Right renal pelvis (tissue), 4 donors: ENCODE data around the gene SARNP. TPM values are rescaled to one million over a fixed set of nuclear protein-coding genes. Genes with fewer than 3 reads are reported as not detected.
"Not testable (repeated sequence)": the region's sequence is repeated elsewhere in the genome, so short reads cannot be mapped to it uniquely, and the experiment has no call there.

Experiments
- DNase-seq, 4 donors: peaks; one replicate each; pipeline ENCODE4 v3.0.0-alpha.2; 2013; ENCODE audit warnings: low read depth in 4 of 4, low spot score in 3 of 4, missing footprints in 1 of 4
- polyA plus RNA-seq, 4 donors: library from polyadenylated mRNA; unstranded; fragments of 120-200 nt; gene quantifications; one replicate each; pipeline ENCODE4 v1.2.1, GENCODE V29; 2013; ENCODE audit not compliant: insufficient read length in 4 of 4

Gene SARNP
- polyA plus RNA-seq, 4 donors = 115 to 128 (median 124) TPM

DNA sequence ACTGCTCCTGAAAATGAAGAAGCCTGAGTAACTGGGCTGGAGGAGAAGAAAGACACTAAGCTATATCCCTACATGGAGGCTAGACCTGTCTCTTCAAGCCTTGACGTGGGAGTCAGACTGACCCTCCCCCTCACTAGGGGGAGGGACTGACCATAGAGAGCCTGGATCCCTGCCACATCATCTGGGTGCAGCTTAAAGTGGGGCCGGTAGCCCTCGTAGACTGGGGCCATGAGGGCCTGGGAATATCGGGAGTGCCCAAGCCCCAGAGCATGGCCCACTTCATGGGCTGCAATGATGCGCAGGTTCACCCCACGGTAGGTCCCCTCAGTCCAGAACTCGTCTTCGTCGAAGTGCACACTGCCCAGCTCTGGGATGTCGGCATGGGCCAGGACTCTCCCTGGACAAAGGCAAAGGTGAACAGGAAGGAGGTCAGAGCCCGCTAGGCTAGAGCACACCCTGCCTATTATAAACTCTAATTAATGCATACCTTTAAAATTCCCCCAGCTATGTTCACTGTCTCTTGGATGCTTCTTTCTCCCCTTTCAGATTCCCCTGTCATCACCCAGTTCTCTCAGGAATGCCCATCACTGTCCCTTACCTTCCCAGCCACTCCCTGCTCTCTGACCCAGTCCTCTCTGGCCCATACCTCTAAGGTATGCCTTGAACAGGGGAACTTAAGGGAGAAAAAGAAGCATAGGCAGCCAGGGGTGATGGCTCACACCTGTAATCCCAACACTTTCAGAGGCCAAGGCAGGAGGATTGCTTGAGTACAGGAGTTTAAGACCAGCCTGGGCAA, 22.0 kb upstream of the SARNP start:
- no peak for DNase-seq

DNA sequence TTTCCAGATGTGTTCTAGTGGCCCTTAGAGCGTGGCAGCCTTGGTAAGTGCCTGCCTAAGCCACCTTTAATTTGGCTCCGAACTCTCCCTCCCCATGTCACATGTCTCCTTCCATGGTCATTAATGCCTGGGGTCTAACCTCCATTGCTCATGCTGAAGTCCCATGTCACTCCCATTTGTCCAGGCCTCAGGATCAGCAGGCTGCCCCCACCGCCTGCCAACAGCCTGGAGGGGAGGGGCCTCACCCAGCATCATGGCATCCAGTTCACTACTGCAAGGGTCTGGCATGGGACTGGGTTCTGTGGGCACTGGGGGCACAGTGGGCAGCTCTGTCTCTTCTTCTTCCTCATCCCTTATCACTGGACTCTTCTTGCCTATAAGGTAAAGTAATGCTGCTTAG, 20.8 kb upstream of the SARNP start:
- DNase-seq = no peak

DNA sequence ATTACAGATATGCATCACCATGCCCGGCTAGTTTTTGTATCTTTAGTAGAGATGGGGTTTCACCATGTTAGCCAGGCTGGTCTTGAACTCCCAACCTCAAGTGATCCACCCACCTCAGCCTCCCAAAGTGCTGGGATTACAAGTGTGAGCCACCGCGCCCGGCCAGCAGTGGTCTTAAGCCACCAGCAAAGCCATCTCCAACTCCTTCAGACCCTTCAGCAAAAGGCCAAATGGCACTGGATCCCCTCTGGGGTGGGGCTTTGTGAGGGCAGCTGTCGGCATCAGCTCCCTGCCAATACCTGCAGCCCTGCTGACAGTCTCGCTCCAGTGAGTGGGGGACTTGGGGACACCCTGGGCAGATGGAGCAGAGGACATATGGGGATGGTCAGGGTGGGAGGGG, 16.9 kb upstream of the SARNP start:
- not testable (repeated sequence) for DNase-seq

DNA sequence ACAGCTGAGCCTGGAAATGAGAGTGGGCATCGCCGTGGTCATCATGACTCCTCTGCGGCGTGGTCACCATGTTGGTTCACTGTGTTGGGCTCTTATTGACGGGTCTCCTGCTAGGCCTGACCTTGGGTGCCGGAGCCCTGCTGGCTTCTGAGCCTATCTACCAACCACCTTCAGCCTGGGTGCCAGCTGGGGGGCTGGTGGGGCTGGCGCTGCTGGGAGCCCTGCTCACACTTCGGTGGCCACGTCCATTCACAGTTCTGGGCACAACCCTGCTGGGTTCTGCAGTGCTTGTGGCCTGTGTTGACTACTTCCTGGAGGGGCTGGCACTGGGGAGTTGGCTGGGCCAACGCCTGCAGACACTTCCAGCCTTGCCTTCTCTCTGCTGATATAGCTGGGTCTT, 15.5 kb upstream of the SARNP start:
- DNase-seq = no peak

DNA sequence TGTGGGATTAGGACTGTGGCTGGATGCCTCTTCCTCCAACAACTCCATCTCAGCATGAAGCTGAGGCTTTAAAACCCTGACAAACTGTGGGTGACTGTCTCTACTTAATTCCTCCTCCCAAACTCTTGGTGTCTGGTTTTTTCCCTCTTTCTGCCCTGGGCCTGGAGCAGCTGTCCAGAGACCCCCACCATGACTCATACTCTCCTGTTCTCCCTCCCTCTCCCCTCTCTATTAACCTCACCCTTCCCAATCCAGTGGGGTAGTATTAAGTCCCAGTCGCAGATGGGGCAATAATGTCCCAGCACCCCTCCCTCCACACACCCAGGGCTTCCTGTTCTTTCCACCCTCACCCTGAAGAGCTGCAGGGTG, 13.9 kb upstream of the SARNP start:
- DNase-seq = no peak

DNA sequence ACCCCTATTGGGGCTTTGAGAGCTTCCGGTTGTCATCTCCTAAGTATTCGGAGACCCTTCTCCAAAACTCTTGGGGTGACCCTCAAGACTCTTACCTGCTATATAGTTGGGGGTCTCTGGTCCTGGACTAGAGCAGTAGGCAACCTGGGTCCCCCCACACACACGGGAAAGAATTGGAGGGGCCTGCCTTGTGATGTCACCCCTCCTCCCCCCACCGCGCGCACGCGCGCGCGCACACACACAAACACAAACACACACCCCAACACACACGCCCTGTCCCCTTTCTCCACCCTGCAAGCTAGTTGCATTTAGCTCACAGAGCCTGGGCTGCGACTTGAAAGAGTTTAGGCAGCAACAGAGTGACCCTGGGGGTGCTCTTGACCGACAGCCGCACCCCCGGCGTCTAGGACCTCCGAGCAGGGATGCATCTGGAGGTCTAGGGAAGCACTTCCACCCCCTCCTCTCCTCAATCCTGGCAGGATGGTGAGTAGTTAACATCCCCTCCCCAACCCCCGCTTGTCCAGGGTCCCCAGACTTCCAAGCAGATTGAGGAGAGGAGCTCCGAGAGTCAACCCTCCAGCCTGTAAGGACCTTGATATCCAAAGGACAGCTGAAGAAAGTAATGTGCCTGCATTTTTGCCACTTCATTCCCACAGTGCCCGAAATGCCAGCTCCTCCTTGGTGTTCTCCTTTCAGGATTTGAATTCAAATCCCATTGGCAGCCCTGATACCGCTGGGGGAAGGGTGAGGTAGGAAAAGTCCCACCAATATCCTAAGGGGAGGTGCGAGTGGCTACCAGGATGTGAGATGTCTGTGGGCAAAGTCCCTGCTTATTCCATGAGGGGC, 13.3 kb upstream of the SARNP start:
- DNase-seq = peak; percentile 78 to 87 (median 83)

DNA sequence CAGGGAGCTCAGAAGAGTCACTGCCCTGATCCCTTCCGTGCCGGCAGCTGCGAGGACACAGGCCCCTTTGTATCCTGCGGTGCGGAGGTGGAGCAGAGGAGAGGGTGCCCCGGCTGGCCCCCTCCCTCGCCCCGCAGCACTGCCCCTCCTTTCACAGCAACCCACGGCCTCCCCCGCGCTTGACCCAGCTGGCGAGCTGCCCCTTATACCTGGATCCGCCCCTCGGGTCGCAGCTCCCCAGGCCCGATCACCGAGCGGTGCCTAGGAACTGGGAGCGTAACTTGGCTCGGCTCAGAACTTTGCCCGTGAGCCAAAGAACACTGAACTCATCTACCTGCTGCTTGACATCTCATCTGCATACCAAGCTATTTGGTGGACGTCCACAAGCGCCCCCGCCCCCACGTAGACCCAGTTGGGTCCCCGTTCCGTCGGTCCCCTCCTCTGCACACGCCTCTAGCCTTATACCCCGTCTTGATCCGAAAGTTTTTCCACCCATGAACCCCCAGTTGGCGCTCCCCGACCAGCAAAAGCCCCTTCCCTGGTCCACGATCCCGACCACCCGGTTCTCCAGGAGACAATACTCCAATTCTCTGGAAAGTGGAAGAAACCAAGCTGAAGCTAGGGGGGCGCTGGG, 12.6 kb upstream of the SARNP start:
- peak in 1 of 4 donors; percentile 22 for DNase-seq

DNA sequence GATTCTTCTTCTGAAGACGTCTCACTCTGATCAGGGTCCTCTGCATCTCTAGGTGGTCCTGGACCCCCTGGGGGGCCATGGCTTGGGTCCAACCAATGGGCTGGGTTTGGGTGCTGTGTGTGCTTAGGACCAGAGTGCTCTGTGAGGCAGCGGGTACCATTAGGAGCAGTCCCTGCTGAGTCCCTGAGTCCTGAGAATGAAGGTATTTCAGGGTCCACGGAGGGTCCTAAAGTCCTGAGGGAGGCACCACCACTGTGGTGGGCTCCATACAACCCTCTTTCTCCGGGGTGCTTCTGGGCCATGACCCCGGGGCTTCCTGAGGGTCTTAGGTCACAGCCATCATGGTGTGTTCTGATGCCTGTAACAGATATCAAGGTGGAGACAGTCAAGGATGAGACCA, 10.8 kb upstream of the SARNP start:
- DNase-seq = no peak

DNA sequence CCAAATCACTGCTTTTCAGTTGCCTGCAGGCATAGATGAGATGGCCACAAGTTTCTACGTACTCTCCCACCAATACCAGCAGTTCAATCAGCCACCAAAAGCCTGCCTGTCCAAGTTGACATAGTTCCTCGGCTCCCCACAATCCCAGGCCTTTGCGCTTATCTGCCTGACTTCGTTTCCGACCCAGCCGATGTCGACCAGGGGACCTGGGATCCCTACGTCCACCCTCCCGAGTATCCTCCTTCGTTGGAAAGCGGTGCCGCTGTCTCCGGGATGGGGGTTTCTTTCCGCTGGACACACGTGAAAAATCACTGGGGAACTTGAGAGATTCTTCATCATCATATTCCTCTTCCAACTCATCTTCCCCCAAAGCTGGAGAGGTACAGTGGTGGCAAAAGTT, 10.3 kb upstream of the SARNP start:
- no peak for DNase-seq

DNA sequence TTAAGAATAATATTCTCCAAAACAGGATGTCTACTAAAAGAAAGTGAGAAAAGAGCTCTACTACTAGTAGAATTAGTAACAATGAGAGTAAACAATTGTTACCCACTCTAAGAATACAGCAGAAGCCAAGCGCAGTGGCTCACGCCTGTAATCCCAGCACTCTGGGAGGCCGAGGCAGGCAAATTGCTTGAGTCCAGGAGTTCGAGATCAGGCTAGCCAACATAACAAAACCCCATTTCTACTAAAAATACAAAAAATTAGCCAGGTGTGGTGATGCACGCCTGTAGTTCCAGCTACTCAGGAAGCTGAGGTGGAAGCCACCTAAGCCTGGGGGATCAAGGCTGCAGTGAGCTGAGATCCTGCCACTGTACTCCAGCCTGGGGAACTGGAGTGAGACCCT, 7.2 kb upstream of the SARNP start:
- DNase-seq = no peak

DNA sequence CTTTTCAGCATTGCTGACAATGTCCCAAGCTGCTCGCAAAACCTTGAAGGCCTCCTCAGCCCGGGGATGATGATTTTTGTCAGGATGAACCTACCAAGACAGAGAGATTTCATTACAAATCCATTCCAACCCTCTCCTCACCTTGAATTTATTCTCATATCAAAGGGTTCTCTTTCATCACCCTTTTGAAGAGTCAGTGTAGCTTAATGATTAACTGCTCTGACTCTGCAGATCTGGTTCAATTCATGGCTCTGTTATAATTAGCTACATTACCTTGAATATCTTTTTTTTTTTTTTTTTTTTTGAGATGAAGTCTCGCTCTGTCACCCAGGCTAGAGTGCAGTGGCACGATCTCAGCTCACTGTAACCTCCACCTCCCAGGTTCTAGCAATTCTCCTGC, 5.9 kb upstream of the SARNP start:
- DNase-seq = no peak

DNA sequence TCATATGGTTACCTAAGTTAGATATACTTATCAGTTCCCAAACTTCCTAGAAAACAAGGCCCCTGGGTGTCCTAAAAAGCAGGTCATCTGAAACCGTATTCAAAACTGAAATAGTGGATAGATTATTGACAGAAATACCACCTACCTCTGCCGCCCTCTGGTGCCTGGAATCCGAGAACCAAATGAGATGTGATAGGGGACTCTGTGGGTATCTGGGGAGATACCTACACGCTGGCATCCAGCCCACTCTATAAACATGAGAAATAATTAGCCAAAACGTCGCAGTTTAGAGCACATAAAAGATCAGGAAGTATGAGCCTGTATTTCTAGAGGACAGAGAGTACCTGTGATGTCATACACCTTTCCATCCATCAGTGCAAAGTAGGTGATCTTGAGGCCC, 4.7 kb upstream of the SARNP start:
- DNase-seq = no peak

DNA sequence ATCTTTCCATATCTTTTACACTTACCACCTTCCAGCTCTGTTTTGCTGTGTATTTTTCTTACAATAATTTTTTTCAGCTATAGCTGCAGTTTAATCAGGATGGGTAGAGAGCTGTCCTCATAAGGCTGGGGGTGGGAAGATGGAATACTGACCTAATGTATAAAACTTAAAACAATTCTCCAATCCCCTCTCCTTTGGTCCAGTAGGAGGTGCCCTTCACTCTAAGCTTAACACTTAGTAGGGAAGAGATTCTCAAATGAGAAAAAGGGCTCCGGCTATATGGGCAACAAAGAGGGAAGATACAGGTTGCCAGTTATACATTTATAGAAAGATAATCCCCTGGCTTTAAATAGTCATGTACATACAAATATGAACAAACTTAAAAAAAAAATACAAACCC, 3.2 kb upstream of the SARNP start:
- DNase-seq = no peak

DNA sequence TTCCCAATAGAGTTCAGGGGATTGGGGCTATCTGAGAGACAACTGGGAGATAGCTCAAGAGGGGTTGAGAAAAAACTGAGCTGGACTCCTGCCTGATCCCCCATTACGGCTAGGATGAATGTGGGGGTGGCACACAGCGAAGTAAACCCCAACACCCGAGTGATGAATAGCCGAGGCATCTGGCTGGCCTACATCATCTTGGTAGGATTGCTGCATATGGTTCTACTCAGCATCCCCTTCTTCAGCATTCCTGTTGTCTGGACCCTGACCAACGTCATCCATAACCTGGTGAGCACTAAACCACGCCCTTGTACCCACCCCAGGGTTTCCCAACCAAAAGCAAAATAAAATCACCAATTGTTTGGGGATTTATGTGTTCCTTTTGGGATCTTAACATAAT, 1.4 kb upstream of the SARNP start:
- no peak for DNase-seq

DNA sequence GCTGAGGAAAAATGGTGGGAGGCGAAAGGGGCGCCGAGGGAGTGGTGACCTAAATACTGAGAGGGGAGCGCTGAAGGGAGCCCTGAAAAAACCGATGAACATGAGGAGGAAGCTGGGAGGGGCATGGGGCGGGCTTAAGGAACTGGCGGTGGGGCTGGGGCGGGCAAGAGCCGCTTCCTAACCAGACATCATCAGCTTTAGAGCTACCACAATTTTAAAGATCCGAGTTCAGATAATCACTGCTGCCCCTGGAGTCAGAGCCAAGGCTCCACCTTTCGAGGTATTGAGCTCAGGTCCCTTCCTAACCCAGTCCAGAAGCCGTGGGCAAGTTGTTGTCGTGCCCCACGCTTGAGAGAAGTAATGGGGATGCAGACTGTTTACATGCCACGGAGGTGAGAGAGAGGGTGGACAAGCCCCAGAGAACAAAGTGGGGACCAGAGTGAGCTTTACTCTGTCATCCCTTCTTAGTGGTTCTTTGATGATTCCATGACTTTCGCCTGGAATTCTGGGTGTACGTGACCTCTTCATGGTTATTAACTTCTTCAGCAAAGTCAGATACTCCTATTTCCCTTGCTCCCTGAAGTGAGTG, 710 bp upstream of the SARNP start:
- DNase-seq = no peak

DNA sequence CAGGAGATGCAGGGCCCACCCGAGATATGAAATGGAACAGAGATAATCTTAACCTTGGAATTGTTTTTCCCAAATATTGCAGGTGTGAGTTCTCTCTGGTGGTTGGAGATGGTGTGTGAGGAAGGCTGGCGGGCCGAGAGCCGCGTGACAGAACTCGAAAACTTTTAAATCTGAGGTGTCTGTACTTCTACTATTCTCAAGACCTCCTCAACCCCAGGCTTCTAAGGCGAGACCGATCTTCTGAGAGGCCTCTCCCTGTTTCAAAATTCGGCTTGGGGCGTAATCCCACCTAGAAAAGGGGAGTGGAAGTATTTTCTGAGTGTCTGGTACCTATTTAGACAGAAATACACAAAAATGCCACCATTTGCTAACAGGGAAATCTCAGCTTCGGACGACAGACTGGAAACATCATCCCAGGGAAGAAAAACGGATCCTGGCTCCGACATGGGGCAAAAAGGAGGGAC, 611 bp downstream of the SARNP start:
- peak in 2 of 4 donors; percentile 25 to 28 for DNase-seq

DNA sequence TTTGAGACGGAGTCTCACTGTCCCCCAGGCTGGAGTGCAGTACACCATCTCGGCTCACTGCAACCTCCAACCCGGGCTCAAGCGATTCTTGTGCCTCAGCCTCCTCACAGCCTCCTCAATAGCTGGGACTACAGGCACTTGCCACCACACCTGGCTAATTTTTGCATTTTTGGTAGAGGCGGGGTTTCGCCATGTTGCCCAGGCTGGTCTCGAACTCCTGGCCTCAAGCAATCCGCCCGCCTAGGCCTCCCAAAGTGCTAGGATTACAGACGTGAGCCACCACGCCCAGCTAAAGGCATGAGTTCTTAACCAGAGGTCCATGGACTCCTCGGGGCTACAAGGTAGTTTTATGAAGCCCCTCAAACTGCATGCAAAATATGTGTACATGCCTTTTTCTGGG, 2.1 kb downstream of the SARNP start:
- no peak for DNase-seq

DNA sequence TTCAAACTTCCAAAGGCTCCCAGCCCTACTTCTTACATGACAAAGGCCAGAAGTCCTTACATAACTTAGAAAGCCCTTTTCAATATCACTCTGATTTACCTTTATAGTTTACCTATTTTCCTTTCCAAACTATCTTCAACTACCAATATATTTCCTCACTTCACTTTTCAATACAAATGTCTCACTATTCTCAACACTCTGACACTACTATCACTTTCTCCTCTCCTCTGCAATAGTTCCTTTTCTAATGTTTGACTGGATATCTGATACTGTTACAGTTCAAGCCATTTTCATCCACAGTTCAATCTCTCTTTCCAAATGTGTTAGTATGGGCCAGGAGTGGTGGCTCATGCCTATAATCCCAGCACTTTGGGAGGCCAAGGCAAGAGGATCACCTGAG, 3.3 kb downstream of the SARNP start:
- DNase-seq = no peak

DNA sequence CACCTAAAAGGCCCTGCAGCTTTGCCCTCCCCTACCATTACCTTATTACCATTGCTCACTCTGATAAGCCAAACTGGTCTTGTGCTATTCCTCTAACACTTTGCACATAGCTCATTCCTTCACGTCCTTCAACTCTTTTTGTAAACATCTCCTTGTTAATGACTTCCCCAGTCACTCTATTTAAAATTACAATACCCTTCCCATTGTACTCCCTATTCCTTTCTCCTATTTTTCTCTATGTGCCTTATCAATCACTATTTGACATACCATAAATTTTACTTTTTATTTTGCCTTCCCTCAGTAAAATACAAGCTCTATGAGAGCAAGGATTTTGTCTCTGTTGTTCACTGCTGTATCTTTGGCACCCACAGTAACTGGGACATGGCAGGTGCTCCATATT, 5.4 kb downstream of the SARNP start:
- no peak for DNase-seq

DNA sequence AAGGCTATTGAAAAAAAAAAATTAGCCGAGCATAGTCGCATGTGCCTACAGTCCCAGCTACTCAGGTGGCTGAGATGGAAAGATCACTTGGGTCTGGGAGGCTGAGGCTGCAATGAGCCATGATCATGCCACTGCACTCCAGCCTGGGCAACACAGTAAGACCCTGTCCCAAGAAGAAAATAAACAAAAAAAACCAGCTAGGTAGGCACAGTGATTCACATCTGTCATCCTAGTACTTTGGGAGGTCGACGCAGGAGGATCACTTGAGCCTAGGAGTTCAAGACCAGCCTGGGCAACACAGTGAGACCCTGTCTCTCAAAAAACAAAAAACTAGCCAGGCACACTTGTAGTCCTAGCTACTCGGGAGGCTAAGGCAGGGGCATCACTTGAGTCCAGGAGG, 8.2 kb downstream of the SARNP start:
- no peak for DNase-seq

DNA sequence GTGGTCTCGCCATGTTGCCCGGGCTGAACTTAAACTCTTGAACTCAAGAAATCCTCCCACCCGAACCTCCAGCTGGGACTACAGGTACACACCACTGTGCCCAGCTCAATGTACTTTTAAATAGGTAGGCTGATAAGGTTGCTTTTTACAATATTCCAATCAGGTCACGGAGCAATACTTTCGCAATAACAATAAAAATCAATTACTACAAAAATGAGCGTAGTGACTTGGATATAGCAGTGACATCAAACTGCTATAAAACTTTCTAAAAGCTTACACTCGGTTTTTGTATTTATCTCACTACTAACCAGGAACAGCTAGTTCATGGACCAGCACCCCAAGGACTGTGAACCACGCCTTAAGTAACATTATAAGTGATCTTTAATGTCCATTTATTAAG, 10.5 kb downstream of the SARNP start:
- DNase-seq = no peak
